Muscle layer of duodenum (tissue), 2 donors: Measurements from ENCODE around the gene GALNT17.

ENCODE experiments used
- H3K27ac ChIP-seq: one replicate; pipeline ENCODE4 v1.7.0; 2013; ENCODE audit warnings: mild to moderate bottlenecking, low read length
- H3K27me3 ChIP-seq: one replicate; pipeline ENCODE4 v1.7.0; 2013; ENCODE audit warnings: low read depth, mild to moderate bottlenecking, control low read depth, low read length
- H3K36me3 ChIP-seq, 2 donors: one replicate each; pipeline ENCODE4 v1.7.0; 2013; ENCODE audit warnings: low read length in 2 of 2, control low read depth in 1 of 2, mild to moderate bottlenecking in 1 of 2; ENCODE audit not compliant: insufficient read depth in 2 of 2, control insufficient read depth in 1 of 2
- H3K4me1 ChIP-seq, 2 donors: one replicate each; pipeline ENCODE4 v1.7.0; 2013; ENCODE audit warnings: low read length in 2 of 2, mild to moderate bottlenecking in 2 of 2, control low read depth in 1 of 2, moderate library complexity in 1 of 2; ENCODE audit not compliant: insufficient read depth in 2 of 2, control insufficient read depth in 1 of 2
- H3K4me3 ChIP-seq, 2 donors: one replicate each; pipeline ENCODE4 v1.7.0; 2013; ENCODE audit warnings: low read length in 2 of 2, low read depth in 1 of 2, mild to moderate bottlenecking in 1 of 2
- H3K9me3 ChIP-seq, 2 donors: one replicate each; pipeline ENCODE4 v1.7.0; 2013; ENCODE audit warnings: low read length in 2 of 2, control low read depth in 1 of 2, mild to moderate bottlenecking in 1 of 2; ENCODE audit not compliant: control insufficient read depth in 1 of 2
- donor health status: healthy.

GALNT17 gene

GRCh38 chr7:71364551-71364950 lies 232.6 kb downstream of the GALNT17 start:
- Histone ChIP-seq H3K9me3 (no peaks in the 10 kb centered on the region), H3K27me3 (no peaks in the 10 kb centered on the region), H3K27ac (no peak overlapping the region), H3K4me1 (no peaks in the 10 kb centered on the region), H3K4me3 (no peak overlapping the region), H3K36me3 (no peaks in the 10 kb centered on the region)

- Histone ChIP-seq H3K27me3 (no peaks in the 10 kb centered on the region), H3K36me3 (no peaks in the 10 kb centered on the region)
Observed at GRCh38 chr7:71372991-71373390, 241.0 kb downstream of the GALNT17 start.

GRCh38 chr7:71377062-71377461 lies 245.1 kb downstream of the GALNT17 start:
- no peaks in the 10 kb centered on the region for H3K4me1 ChIP-seq
- no peak overlapping the region for H3K4me3 ChIP-seq
- H3K9me3 ChIP-seq = peaks cover 0 to 21% of the 10 kb centered on the region in 2 donors
- no peak overlapping the region for H3K27ac ChIP-seq
- H3K36me3 ChIP-seq = no peaks in the 10 kb centered on the region
- no peaks in the 10 kb centered on the region for H3K27me3 ChIP-seq

More at GRCh38 chr7:71372991-71373390, 241.0 kb downstream of the GALNT17 start:
- Histone ChIP-seq H3K9me3 (peaks cover 0 to 11% of the 10 kb centered on the region in 2 donors), H3K4me3 (peak overlapping the region in 1 of 2 donors; percentile 21), H3K4me1 (no peaks in the 10 kb centered on the region), H3K27ac (no peak overlapping the region)

GRCh38 chr7:71377469-71377868 lies 245.5 kb downstream of the GALNT17 start:
- no peaks in the 10 kb centered on the region for H3K36me3 ChIP-seq
- H3K27me3 ChIP-seq = no peaks in the 10 kb centered on the region
- H3K27ac ChIP-seq = no peak overlapping the region
- H3K4me1 ChIP-seq = no peaks in the 10 kb centered on the region
- no peak overlapping the region for H3K4me3 ChIP-seq
- peaks cover 0 to 21% of the 10 kb centered on the region in 2 donors for H3K9me3 ChIP-seq

GRCh38 chr7:71384094-71384493 lies 252.2 kb downstream of the GALNT17 start:
- Histone ChIP-seq H3K36me3 (no peaks in the 10 kb centered on the region), H3K4me3 (no peak overlapping the region), H3K4me1 (no peaks in the 10 kb centered on the region), H3K9me3 (peaks cover 0 to 5% of the 10 kb centered on the region in 2 donors), H3K27me3 (no peaks in the 10 kb centered on the region), H3K27ac (no peak overlapping the region)

- no peaks in the 10 kb centered on the region for H3K4me1 ChIP-seq
- H3K27me3 ChIP-seq = no peaks in the 10 kb centered on the region
- no peak overlapping the region for H3K27ac ChIP-seq
- no peaks in the 10 kb centered on the region for H3K36me3 ChIP-seq
- H3K4me3 ChIP-seq = no peak overlapping the region
- peaks cover 0 to 4% of the 10 kb centered on the region in 2 donors for H3K9me3 ChIP-seq
Observed at GRCh38 chr7:71385330-71385729, 253.4 kb downstream of the GALNT17 start.

GRCh38 chr7:71386152-71386785 lies 254.3 kb downstream of the GALNT17 start:
- Histone ChIP-seq H3K36me3 (no peaks in the 10 kb centered on the region), H3K27me3 (no peaks in the 10 kb centered on the region), H3K4me3 (no peak overlapping the region), H3K9me3 (no peaks in the 10 kb centered on the region), H3K27ac (no peak overlapping the region), H3K4me1 (no peaks in the 10 kb centered on the region)

GRCh38 chr7:71388181-71388580 lies 256.2 kb downstream of the GALNT17 start:
- Histone ChIP-seq H3K36me3 (no peaks in the 10 kb centered on the region), H3K4me1 (no peaks in the 10 kb centered on the region), H3K27ac (no peak overlapping the region), H3K9me3 (no peaks in the 10 kb centered on the region), H3K4me3 (no peak overlapping the region), H3K27me3 (no peaks in the 10 kb centered on the region)

- H3K9me3 ChIP-seq = no peaks in the 10 kb centered on the region
- no peak overlapping the region for H3K27ac ChIP-seq
- H3K4me1 ChIP-seq = no peaks in the 10 kb centered on the region
- no peak overlapping the region for H3K4me3 ChIP-seq
- no peaks in the 10 kb centered on the region for H3K27me3 ChIP-seq
- H3K36me3 ChIP-seq = no peaks in the 10 kb centered on the region
Observed at GRCh38 chr7:71389976-71390375, 258.0 kb downstream of the GALNT17 start.

GRCh38 chr7:71393661-71394060 lies 261.7 kb downstream of the GALNT17 start:
- H3K4me1 ChIP-seq = no peaks in the 10 kb centered on the region
- H3K27me3 ChIP-seq = no peaks in the 10 kb centered on the region
- H3K27ac ChIP-seq = no peak overlapping the region
- H3K9me3 ChIP-seq = no peaks in the 10 kb centered on the region
- H3K36me3 ChIP-seq = no peaks in the 10 kb centered on the region
- H3K4me3 ChIP-seq = no peak overlapping the region

GRCh38 chr7:71402684-71403083 lies 270.7 kb downstream of the GALNT17 start:
- Histone ChIP-seq H3K36me3 (no peaks in the 10 kb centered on the region), H3K4me3 (no peak overlapping the region), H3K27ac (no peak overlapping the region), H3K27me3 (no peaks in the 10 kb centered on the region), H3K4me1 (no peaks in the 10 kb centered on the region), H3K9me3 (no peaks in the 10 kb centered on the region)
